Osteocyte (in vitro differentiated cells): ENCODE measurements around the gene CIAO3. TPM values are rescaled to one million over a fixed set of nuclear protein-coding genes. Genes with fewer than 3 reads are reported as not detected.
"Not testable (repeated sequence)": the region's sequence is repeated elsewhere in the genome, so short reads cannot be mapped to it uniquely, and the experiment has no call there.

Experiments used
- DNase-seq: peaks from one replicate; pipeline ENCODE4 v3.0.0; 2021; ENCODE audit warnings: mixed read lengths; ENCODE audit not compliant: unreplicated experiment; ENCODE audit errors: extremely low spot score
- H3K27ac Mint-ChIP-seq: one replicate; pipeline ENCODE4 v1.8.0; 2021; ENCODE audit warnings: mild to moderate bottlenecking, mixed read lengths; ENCODE audit not compliant: unreplicated experiment
- H3K27me3 Mint-ChIP-seq: one replicate; pipeline ENCODE4 v1.8.0; 2021; ENCODE audit warnings: mixed read lengths; ENCODE audit not compliant: unreplicated experiment
- H3K36me3 Mint-ChIP-seq: one replicate; pipeline ENCODE4 v1.8.0; 2021; ENCODE audit warnings: mixed read lengths; ENCODE audit not compliant: unreplicated experiment
- H3K4me1 Mint-ChIP-seq: one replicate; pipeline ENCODE4 v1.8.0; 2021; ENCODE audit warnings: mixed read lengths; ENCODE audit not compliant: unreplicated experiment
- H3K4me3 Mint-ChIP-seq: one replicate; pipeline ENCODE4 v1.8.0; 2021; ENCODE audit warnings: mild to moderate bottlenecking, moderate library complexity, mixed read lengths; ENCODE audit not compliant: unreplicated experiment
- H3K9me3 Mint-ChIP-seq: one replicate; pipeline ENCODE4 v1.8.0; 2021; ENCODE audit warnings: mixed read lengths; ENCODE audit not compliant: unreplicated experiment
- total RNA-seq: library from RNA; stranded (reverse); gene quantifications from 2 replicates; pipeline ENCODE4 v1.2.1, GENCODE V29; 2021
- TF ChIP-seq, protein P1 (sequence below): fragments of 200-600 bp; sonication (generic); IDR thresholded peaks from 2 replicates; pipeline ENCODE4 v1.5.0; 2021; ENCODE audit warnings: antibody characterized with exemption, mild to moderate bottlenecking, moderate library complexity

CIAO3 gene
- total RNA-seq, 1 donor from 2014 or later, result 31.4 TPM

GRCh38 chr16:745739-746138, 4.9 kb upstream of the CIAO3 start:
- Mint-ChIP-seq H3K9me3 (no peaks in the 10 kb centered on the region), H3K36me3 (no peaks in the 10 kb centered on the region), H3K4me1 (peaks cover 2% of the 10 kb centered on the region), H3K4me3 (no peak overlapping the region), H3K27ac (no peak overlapping the region), H3K27me3 (no peaks in the 10 kb centered on the region)
- no peak for DNase-seq
- TF ChIP-seq, protein P1, sequence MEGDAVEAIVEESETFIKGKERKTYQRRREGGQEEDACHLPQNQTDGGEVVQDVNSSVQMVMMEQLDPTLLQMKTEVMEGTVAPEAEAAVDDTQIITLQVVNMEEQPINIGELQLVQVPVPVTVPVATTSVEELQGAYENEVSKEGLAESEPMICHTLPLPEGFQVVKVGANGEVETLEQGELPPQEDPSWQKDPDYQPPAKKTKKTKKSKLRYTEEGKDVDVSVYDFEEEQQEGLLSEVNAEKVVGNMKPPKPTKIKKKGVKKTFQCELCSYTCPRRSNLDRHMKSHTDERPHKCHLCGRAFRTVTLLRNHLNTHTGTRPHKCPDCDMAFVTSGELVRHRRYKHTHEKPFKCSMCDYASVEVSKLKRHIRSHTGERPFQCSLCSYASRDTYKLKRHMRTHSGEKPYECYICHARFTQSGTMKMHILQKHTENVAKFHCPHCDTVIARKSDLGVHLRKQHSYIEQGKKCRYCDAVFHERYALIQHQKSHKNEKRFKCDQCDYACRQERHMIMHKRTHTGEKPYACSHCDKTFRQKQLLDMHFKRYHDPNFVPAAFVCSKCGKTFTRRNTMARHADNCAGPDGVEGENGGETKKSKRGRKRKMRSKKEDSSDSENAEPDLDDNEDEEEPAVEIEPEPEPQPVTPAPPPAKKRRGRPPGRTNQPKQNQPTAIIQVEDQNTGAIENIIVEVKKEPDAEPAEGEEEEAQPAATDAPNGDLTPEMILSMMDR, result peak; percentile 47

- no peak overlapping the region for H3K4me3 Mint-ChIP-seq
- DNase-seq, result no peak
- no peaks in the 10 kb centered on the region for H3K9me3 Mint-ChIP-seq
- H3K36me3 Mint-ChIP-seq, result no peaks in the 10 kb centered on the region
- no peaks in the 10 kb centered on the region for H3K27me3 Mint-ChIP-seq
- TF ChIP-seq, protein P1, result no peak
- H3K27ac Mint-ChIP-seq, result no peak overlapping the region
- H3K4me1 Mint-ChIP-seq, result peaks cover 8% of the 10 kb centered on the region
Observed at GRCh38 chr16:743794-744500, 3.1 kb upstream of the CIAO3 start.

GRCh38 chr16:742894-743293, 2.1 kb upstream of the CIAO3 start:
- not testable (repeated sequence) for H3K9me3 Mint-ChIP-seq

GRCh38 chr16:741986-742629, 1.3 kb upstream of the CIAO3 start:
- peak overlapping the region; percentile 48 for H3K4me3 Mint-ChIP-seq
- no peaks in the 10 kb centered on the region for H3K27me3 Mint-ChIP-seq
- no peak overlapping the region for H3K27ac Mint-ChIP-seq
- peaks cover 8% of the 10 kb centered on the region for H3K4me1 Mint-ChIP-seq
- H3K9me3 Mint-ChIP-seq, result no peaks in the 10 kb centered on the region
- no peak for DNase-seq
- peaks cover 5% of the 10 kb centered on the region for H3K36me3 Mint-ChIP-seq
- TF ChIP-seq, protein P1, result no peak

More at GRCh38 chr16:742894-743293, 2.1 kb upstream of the CIAO3 start:
- H3K36me3 Mint-ChIP-seq, DNase-seq, H3K4me1 Mint-ChIP-seq, H3K4me3 Mint-ChIP-seq, H3K27ac Mint-ChIP-seq, H3K27me3 Mint-ChIP-seq: not testable (repeated sequence)

DNA sequence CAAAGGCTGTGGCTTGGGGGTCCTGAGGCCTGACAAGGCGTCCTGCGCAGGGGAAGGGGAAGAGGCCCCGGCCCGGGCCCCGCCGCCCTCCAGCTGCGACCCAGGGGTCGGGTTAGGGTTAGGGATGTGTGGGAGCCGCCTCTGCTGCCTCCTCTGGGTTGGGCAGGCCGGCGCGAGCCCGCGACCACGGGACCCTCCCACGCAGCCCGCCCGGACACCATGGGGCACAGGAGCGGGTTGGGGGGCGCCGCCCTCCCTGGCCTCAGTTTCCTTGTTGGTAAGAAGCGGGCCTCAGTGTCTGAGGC, 386 bp downstream of the CIAO3 start:
- peak overlapping the region; percentile 79 for H3K4me3 Mint-ChIP-seq
- no peaks in the 10 kb centered on the region for H3K9me3 Mint-ChIP-seq
- TF ChIP-seq, protein P1, result no peak
- no peaks in the 10 kb centered on the region for H3K27me3 Mint-ChIP-seq
- H3K4me1 Mint-ChIP-seq, result peaks cover 8% of the 10 kb centered on the region
- no peak overlapping the region for H3K27ac Mint-ChIP-seq
- peaks cover 7% of the 10 kb centered on the region for H3K36me3 Mint-ChIP-seq
- DNase-seq, result peak; percentile 82
